Loucy (cell line): ENCODE measurements around the gene CBX5.

Source experiments
- H2AFZ ChIP-seq: fragments of 200-600 bp; sonication (generic); 2 replicates; pipeline ENCODE4 v1.6.0; 2016; ENCODE audit warnings: antibody characterized with exemption, mild to moderate bottlenecking, low read length, moderate library complexity
- H3F3A ChIP-seq: fragments of 200-600 bp; 2 replicates; pipeline ENCODE4 v1.6.0; 2016; ENCODE audit warnings: antibody characterized with exemption, low read depth, mild to moderate bottlenecking
- H3K27me3 ChIP-seq: fragments of 200-600 bp; sonication (generic); 2 replicates; pipeline ENCODE4 v1.6.1; 2014; ENCODE audit warnings: low read length, mild to moderate bottlenecking; ENCODE audit not compliant: insufficient read depth, poor library complexity, severe bottlenecking
- H3K36me3 ChIP-seq: fragments of 200-600 bp; sonication (generic); 2 replicates; pipeline ENCODE4 v1.6.1; 2016; ENCODE audit warnings: low read length; ENCODE audit not compliant: insufficient read depth
- H3K4me1 ChIP-seq: fragments of 200-600 bp; sonication (generic); 2 replicates; pipeline ENCODE4 v1.5.1; 2014; ENCODE audit warnings: low read length, mild to moderate bottlenecking; ENCODE audit not compliant: insufficient read depth, poor library complexity, severe bottlenecking
- H3K4me2 ChIP-seq: fragments of 200-600 bp; sonication (generic); 2 replicates; pipeline ENCODE4 v1.6.0; 2014; ENCODE audit warnings: antibody characterized with exemption, low read length, low read depth, mild to moderate bottlenecking; ENCODE audit not compliant: poor library complexity, severe bottlenecking
- H3K4me3 ChIP-seq: fragments of 200-600 bp; sonication (generic); 2 replicates; pipeline ENCODE4 v1.5.1; 2014; ENCODE audit warnings: low read length, mild to moderate bottlenecking, mixed read lengths; ENCODE audit not compliant: poor library complexity, severe bottlenecking
- H3K79me2 ChIP-seq: fragments of 200-600 bp; sonication (generic); 2 replicates; pipeline ENCODE4 v1.6.1; 2014; ENCODE audit warnings: low read length; ENCODE audit not compliant: insufficient read depth
- H3K9ac ChIP-seq: fragments of 200-600 bp; sonication (generic); 2 replicates; pipeline ENCODE4 v1.6.0; 2014; ENCODE audit warnings: mild to moderate bottlenecking, low read depth, low read length, moderate library complexity; ENCODE audit not compliant: poor library complexity, severe bottlenecking
- H3K9me2 ChIP-seq: fragments of 200-600 bp; sonication (generic); replicated peaks from 2 replicates; pipeline ENCODE4 v1.6.1; 2016; ENCODE audit warnings: low read depth, low read length, mixed read lengths
- H3K9me3 ChIP-seq: fragments of 200-600 bp; sonication (generic); 2 replicates; pipeline ENCODE4 v1.6.1; 2014; ENCODE audit warnings: mild to moderate bottlenecking, antibody characterized with exemption, low read length, low read depth; ENCODE audit not compliant: insufficient read depth
- H4K20me1 ChIP-seq: fragments of 200-600 bp; sonication (generic); 2 replicates; pipeline ENCODE4 v1.6.0; 2014; ENCODE audit warnings: antibody characterized with exemption, low read length, mild to moderate bottlenecking; ENCODE audit not compliant: insufficient read depth, poor library complexity, severe bottlenecking
- CTCF ChIP-seq: fragments of 200-600 bp; sonication (generic); conservative IDR thresholded peaks from 2 replicates; pipeline ENCODE4 v1.5.1; 2014; ENCODE audit warnings: mild to moderate bottlenecking, antibody characterized with exemption, low read length
- EZH2phosphoT487 ChIP-seq: fragments of 200-600 bp; IDR thresholded peaks from 2 replicates; pipeline ENCODE4 v1.6.1; 2018; ENCODE audit warnings: antibody characterized with exemption, mild to moderate bottlenecking, moderate library complexity, borderline replicate concordance

CBX5 gene

GRCh38 chr12:54199034-54199433, 80.9 kb downstream of the CBX5 start:
- TF ChIP-seq CTCF (no peak), EZH2phosphoT487 (no peak)
- H3K4me2 ChIP-seq = peak overlapping the region; percentile 28
- H2AFZ ChIP-seq = no peak overlapping the region
- no peaks in the 10 kb centered on the region for H3K9me3 ChIP-seq
- H3K79me2 ChIP-seq = no peaks in the 10 kb centered on the region
- no peaks in the 10 kb centered on the region for H4K20me1 ChIP-seq
- peaks cover 38% of the 10 kb centered on the region for H3K4me1 ChIP-seq
- no peaks in the 10 kb centered on the region for H3K9me2 ChIP-seq
- H3K27me3 ChIP-seq = no peaks in the 10 kb centered on the region
- no peak overlapping the region for H3K4me3 ChIP-seq
- no peaks in the 10 kb centered on the region for H3K36me3 ChIP-seq
- no peak overlapping the region for H3K9ac ChIP-seq
- no peaks in the 10 kb centered on the region for H3F3A ChIP-seq

DNA sequence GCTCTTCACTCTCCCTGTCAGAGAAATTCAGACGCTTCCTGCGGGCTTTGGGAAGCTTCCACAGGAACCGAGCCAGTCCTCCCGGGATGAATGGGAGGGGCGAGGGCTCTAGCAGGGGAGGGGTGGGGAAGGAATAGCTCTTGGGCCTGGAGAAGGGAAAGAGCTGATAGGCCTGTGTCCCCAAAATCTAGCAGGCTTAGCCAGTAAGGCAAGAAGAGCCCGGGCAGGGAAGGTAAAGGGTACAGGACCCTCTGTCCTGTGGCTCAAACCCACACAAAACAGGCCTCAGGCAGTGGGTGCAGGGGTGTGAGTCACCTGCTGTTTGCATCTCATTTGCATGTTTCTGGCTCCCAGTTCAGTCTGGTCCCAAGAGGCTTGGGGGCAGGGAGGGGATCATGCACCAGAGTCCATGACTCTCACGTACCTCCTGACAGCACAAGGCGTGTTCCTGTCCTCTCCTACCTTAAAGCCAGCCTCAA, 82.5 kb downstream of the CBX5 start:
- Histone ChIP-seq H3K9me2 (no peaks in the 10 kb centered on the region), H3K4me2 (no peak overlapping the region), H3K36me3 (no peaks in the 10 kb centered on the region), H3K4me1 (peaks cover 38% of the 10 kb centered on the region), H3K79me2 (no peaks in the 10 kb centered on the region), H3K27me3 (no peaks in the 10 kb centered on the region), H2AFZ (no peak overlapping the region), H3K9ac (no peak overlapping the region), H4K20me1 (no peaks in the 10 kb centered on the region), H3K4me3 (no peak overlapping the region), H3F3A (no peaks in the 10 kb centered on the region), H3K9me3 (no peaks in the 10 kb centered on the region)
- TF ChIP-seq CTCF (no peak), EZH2phosphoT487 (no peak)

GRCh38 chr12:54197010-54197409, 82.9 kb downstream of the CBX5 start:
- H4K20me1 ChIP-seq = no peaks in the 10 kb centered on the region
- H3K4me2 ChIP-seq = peak overlapping the region; percentile 80
- peaks cover 38% of the 10 kb centered on the region for H3K4me1 ChIP-seq
- no peaks in the 10 kb centered on the region for H3K36me3 ChIP-seq
- H3K79me2 ChIP-seq = no peaks in the 10 kb centered on the region
- no peak overlapping the region for H3K9ac ChIP-seq
- no peaks in the 10 kb centered on the region for H3K27me3 ChIP-seq
- H3K9me3 ChIP-seq = no peaks in the 10 kb centered on the region
- no peak overlapping the region for H2AFZ ChIP-seq
- H3F3A ChIP-seq = no peaks in the 10 kb centered on the region
- no peaks in the 10 kb centered on the region for H3K9me2 ChIP-seq
- TF ChIP-seq EZH2phosphoT487 (no peak), CTCF (no peak)
- H3K4me3 ChIP-seq = no peak overlapping the region
